Activated T-cell treated with anti-CD3 and anti-CD28 coated beads for 48 hours (primary cell): Measurements from ENCODE around the gene TPPP3.

Experiments used
- DNase-seq: peaks from one replicate; pipeline ENCODE4 v3.0.0-alpha.2; 2020; ENCODE audit warnings: low read depth

The TPPP3 gene

GRCh38 chr16:67404740-67405226 is 11.5 kb upstream of the TPPP3 start:
- DNase-seq: no peak

GRCh38 chr16:67403976-67404555 is 10.8 kb upstream of the TPPP3 start:
- DNase-seq: no peak

DNA sequence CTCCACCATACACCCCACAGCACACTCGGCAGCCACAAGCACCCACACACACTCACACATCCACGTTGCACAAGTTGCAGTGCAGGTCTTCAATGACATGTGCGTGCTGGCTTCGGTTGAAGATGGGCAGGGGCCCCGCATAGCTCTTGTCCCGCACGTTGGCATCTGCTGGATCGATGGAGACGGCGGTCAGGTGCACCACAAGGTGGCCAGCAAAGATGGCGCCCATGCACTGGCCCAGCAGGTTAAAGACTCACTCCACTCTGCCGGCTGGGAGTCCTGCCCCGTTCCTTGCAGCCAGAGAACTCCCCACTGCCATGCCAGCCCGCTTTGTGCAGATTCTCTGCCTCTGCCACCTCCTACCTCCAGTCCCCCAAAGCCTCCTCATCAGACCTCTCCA is 7.6 kb upstream of the TPPP3 start:
- DNase-seq: no peak

GRCh38 chr16:67399749-67400704 is 6.7 kb upstream of the TPPP3 start:
- no peak for DNase-seq

DNA sequence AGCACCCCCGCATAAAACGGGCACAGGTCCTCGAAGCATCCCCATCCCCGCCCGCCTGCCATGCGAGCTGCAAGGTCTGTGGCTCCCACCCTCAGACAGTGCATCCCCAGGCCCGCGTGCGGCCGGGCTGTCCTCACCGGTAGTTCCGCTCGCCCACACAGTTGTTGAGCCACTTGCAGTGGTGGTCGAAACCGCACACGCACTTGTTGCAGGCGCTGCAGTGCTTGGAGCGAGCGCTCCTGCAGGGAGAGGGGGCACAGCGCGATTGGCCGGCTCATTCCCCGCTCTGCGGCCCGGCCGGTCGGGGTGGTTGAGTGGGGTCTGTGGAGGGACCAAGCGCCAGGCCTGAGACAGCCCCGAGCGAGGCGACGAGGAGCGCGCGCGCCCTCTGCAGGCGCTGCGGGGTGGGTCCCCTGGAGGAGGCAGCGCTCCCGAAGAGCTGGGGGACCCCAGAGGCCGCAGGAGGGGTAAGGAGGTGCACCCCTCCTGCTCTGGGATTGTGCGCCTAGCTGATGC is 6.0 kb upstream of the TPPP3 start:
- peak; percentile 66 for DNase-seq

- DNase-seq: no peak
These were observed 5.4 kb upstream of the TPPP3 start for GRCh38 chr16:67398546-67399217.

DNA sequence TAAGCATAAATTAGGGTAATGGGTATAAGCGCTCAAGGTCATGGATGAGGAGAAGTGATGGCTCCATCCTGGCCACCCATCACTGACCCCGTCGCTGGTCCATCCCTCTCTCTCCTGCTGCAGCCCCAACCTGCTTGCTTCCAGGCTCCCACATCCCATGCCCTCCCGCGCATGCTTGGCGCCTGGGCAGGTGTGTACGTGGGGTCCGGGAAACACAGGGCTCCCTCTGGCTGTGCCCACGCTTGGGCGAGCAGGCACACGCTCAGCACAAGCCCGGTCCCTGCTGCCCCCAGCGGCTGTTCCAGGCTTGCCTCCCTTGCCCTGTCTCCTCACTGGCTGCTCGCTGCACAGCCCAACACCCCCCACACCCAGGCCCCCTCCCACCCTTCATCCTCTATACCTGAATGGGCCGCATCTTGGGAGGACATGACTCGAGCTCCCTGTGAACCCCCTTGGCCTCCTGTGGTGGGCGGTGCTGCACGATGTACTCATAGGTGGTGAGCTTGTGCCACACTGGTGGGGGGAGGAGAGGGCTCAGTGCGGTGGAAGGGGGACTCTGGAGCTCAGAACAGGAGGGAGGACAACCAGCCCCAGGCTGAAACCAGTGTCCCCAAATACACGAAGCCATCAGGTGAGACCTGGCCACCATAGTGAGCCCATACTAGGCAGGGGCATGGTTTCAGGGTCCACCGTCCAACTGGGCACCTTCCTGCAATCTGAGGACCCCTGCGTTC is 4.7 kb upstream of the TPPP3 start:
- DNase-seq: no peak

- DNase-seq: no peak
These were observed 3.9 kb upstream of the TPPP3 start for GRCh38 chr16:67397036-67397801.

GRCh38 chr16:67396159-67397035 is 3.1 kb upstream of the TPPP3 start:
- DNase-seq: no peak

- no peak for DNase-seq
These were observed 2.3 kb upstream of the TPPP3 start for GRCh38 chr16:67395458-67396158.

DNA sequence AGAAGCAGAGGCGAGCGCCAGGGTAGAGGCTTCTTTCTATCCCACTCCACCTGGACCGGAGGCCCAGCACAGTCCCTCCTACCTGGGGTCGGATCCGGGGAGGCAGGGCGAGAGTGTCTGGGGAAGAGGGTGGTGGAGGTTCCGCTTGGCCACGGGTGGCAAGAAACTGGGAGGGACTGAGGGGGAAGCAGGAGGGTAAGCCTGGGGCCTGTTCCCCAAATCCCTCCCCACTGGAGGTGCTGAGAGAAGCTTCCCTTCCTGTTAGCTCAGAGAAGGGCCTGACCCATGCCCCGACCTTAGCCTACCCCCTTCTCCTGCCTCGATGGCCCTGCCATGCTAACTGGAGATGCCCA is 1.8 kb upstream of the TPPP3 start:
- DNase-seq: no peak

DNA sequence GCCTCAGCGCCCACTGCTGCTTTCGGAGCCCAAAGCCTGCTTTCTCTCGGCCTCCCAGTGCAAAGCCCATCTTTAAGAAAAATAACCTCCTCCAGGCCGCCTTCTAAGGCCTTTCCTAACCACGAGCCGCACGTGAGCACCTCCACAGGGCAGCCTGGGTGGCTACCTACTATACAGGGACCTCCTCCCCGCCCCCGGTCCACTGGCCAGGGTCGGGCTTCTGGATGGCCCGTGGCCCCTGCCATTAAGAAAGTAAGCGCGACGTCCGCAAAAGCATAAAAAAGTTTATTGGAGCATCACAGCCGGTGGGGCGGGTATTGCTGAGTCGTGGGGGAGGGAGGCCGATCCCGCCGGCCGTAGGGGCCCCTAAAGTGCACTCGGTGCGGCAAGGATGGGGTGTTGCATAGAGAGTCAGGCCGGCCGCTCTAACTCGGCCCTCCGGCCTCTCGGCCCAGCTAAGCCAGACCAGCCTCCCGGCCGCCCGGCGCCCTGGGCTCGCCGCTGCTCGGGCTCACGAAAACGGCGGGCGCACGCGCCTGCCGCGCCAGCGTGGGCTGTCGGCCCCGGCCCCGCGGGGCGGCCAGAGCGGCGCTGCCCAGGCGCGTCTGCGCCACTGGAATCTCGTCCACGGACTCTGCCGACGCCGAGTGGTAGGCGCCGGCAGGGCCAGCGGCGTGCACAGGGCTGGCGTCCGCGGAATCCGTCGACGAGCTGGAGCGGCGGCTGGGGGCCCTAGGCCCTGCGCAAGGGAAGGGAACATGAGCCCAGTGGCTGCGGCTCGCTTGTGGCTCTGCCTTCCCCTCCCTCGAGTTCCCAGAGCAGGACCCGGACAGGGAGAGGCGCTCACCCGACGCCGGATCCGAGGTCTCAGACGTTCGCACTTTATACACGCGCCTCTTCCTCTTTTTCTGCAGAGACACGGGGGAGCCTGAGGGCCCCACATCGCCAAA is 1.1 kb upstream of the TPPP3 start:
- no peak for DNase-seq

- DNase-seq: no peak
These were observed 473 bp upstream of the TPPP3 start for GRCh38 chr16:67393788-67394154.

DNA sequence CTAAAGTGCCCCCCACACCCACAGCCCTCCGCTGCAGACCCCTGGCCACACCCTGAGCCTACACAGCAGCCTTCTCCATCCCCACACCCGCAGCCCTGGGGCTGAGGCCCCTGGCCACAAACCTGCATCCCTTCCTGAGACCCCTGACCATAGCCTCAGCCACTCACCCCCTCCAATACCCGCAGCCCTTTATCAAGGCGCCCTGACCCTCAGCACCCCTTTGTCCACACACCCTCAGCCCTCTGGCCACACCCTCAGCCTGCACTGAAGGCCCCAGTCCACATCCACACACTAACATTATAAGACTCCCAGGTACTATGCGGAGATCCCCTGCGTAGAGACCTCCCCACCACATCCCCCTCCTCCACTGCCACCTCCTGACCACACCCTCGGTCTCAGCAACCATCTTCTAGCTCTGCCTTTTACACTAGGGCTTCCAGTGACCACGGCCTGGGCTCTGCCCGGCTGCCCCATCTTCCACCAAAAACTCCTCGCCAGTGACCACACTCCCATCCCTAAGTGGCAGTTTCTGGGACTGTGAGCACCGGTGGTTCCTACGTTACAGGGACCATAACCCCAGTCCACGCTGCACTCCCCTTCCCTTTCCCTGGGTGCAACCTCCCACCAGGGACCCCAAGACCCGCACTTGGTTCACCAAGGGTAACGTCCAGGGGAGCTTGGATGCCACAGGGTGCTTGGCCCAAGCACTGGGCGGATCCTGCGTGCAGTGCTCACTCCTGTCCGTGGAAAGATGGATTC is 818 bp downstream of the TPPP3 start:
- DNase-seq: no peak

GRCh38 chr16:67391424-67392300 is 1.6 kb downstream of the TPPP3 start:
- DNase-seq: no peak

DNA sequence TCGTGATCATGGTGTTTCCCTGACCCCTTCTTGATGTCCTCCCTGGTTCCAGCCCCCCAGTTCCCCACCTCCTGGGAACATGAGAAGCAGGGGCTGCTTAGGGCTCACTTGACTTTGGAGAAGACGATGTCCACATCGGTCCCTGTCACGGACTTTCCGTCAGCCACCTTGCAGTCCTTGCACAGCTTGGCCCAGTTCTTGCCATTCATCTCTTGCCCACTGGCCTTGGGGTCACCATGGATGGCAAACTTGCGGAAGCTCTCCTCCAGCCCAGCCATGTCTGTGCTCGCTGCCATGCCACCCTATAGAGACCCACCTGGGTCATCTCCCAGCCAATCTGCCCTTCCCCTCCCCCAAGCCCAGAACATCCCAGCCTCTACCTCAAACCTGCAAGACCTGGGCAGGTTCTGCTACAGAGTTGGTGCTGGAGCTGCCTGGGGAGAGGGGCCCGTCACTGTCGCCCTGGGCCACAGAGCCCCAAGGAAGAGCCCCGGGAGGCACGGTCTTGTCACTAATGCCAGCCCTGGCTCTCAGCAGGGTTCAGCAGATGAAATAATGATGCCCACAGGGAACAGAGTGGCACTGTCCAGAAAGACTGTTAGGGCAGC is 2.4 kb downstream of the TPPP3 start:
- DNase-seq: no peak
